ENCODE data around the gene SORCS1.

Gene SORCS1

GRCh38 chr10:107163881-107164861, at the start of gene SORCS1:
Gene SORCS1 (minus strand): TSS chr10:107164706.
- DNase-seq: no peak

- no peak for DNase-seq
Measured at GRCh38 chr10:107214261-107214660, 49.8 kb upstream of the SORCS1 start.

DNA sequence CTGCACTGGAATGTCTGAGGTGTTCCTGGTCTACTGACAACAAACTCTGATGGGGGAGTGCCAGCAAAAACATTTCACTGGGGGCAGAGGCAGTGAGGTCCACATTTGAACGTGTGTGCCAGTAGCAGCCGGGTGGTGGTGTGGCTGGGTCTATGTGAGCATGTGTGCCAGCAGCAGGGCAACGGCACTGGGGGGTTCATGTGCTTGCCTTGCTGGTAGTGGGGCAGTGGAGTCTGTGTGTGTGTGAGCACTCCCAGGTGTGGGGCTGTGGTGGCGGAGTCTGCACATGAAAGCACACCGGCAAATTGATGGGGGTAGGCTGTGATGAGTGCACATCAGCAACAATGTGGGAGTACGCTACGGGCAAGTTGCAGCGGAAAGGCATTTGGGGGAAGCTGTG, 49.4 kb upstream of the SORCS1 start:
- DNase-seq: no peak

GRCh38 chr10:107206833-107207232, 42.3 kb upstream of the SORCS1 start:
- no peak for DNase-seq

- no peak for DNase-seq
Measured at GRCh38 chr10:107169516-107169915, 5.0 kb upstream of the SORCS1 start.

GRCh38 chr10:107168738-107169137, 4.2 kb upstream of the SORCS1 start:
- no peak for DNase-seq

DNA sequence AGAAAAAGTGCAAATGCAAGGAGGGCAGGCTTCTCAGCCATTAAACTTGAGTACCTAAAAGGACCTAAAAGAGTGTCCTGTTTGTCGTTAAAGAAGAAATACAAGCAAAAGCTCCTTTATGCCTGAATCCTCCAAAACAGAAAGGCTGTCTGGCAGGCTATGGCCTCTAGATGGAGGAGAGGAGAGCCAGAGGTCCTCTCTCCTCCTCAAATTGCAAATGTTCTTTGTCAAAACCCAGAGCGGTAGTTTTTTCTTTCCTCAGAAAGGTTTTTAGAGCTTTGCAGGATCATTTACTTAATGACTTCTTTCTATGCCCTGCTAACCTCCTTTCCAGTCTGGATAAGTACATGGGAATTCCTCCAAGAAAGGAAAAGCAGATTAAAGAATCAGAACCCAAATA, 1.9 kb upstream of the SORCS1 start:
- DNase-seq: no peak

GRCh38 chr10:107164992-107165391, 486 bp upstream of the SORCS1 start:
- no peak for DNase-seq

DNA sequence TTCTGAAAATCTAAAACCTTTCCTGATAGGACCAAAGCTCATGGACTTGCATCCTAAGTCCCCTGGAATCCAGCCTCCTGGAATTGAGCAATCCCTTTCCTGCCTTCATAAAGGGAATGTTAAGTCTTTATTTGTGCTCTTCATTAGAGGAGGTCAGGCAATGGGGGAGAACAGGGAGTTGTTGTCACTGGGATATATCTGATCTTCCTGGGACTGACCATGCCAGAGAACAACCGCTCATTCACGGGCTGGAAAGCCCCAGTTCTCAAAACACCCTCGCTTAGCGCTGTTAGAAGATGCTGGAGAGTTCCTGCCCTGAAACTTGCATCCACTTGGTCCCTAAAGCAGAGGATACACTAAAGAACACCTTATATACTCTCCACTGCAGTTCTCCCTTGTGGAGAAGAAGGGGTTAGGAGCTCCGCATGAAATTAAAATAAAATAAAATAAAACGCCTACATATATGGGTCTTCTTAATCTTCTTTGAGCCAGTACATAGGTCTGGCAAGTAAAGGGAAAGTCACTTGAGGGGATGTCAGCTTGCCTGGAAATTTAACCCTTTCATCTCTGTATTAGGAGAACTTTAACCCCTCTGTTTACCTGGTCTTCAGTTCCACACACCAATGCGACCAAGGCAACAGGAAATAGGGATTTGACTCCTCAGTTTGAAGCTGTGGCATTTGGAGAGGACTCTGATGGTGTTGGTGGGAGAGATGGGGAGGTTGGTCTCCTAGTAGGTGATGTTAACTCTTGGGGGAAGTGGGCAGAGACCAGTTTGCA, 1.2 kb downstream of the SORCS1 start:
- no peak for DNase-seq

DNA sequence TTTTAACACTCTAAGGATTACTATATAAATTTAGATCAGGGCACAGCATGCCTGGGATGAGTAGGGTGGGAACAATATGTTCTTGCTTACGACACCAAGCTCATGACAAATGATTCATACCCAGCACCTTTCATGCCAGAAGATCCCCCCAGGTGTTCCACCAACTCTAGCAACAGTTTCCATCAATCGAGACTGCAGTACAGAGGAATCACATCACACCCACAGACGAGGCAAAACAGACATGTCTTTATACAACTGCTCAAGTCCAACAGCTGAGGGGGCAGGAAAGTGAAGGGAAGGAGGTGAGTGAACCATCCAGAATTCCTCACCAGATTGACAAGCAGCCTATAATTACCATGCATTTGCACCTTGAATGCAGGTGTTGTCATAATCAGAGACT, 3.6 kb downstream of the SORCS1 start:
- DNase-seq: no peak

DNA sequence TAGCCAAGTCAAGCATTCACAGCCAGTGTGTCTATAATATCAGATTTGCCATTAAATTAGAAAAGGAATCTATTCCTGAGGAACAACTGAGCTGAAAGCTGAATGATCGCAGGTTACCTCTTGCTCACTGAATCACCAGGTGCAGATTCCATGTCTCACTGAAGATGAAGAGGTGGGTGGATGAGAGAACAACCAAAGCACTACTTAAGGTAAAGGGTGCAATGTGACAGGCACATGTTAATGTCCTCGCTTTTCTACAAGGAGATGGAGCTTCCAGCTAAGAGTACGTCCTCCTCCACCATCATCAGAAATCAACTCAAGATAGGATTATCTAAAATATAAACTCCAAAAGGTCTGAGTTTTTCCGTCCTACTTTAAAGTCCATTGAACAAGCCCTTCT, 4.6 kb downstream of the SORCS1 start:
- DNase-seq: no peak

DNA sequence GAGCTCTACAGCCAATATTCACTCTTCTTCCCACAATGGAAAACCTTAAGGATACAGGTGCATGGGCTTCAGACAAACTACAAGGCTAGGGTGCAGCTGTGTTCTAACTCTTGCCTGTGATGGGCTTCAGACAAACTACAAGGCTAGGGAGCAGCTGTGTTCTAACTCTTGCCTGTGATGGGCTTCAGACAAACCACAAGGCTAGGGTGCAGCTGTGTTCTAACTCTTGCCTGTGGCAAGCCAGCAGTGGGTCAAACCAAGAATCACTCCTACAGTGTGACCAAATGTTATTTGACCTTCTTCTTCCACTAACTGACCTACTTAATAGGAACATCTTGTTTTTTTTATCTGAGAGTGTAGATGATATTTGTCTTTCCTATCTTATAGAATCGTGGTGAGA, 7.4 kb downstream of the SORCS1 start:
- no peak for DNase-seq

DNA sequence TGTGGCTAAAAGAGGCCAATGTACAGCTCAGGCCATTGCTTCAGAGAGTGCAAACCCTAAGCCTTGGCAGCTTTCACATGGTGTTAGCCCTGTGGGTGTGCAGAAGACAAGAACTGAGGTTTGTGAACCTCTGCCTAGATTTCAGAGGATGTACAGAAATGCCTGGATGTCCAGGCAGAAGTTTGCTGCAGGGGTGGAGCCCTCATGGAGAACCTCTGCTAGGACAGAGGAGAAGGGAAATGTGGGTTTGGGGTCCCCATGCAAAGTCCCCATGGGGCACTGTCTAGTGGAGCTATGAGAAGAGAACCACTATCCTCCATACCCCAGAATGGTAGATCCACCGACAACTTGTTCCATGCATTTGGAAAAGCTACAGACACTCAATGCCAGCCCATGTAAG, 12.4 kb downstream of the SORCS1 start:
- no peak for DNase-seq

DNA sequence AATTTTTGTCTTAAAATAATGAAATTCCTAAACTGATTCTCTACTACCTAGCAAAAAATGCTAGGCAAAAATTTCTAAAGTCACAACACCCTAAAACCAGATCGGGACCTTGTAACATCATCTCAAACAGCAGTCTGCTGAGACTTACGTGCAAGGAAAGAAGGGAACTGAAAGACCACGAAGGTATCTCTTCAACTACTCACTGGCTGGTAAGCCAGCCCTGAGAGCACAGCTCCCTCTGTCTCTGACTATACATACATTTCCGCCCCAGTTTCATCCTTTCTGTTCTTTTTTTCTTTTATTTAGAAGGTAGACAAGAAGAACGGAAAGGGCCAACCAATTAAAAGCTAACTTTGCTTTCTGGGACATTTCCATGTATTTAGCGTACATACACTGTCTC, 15.6 kb downstream of the SORCS1 start:
- no peak for DNase-seq

GRCh38 chr10:107144490-107144889, 20.0 kb downstream of the SORCS1 start:
- no peak for DNase-seq

DNA sequence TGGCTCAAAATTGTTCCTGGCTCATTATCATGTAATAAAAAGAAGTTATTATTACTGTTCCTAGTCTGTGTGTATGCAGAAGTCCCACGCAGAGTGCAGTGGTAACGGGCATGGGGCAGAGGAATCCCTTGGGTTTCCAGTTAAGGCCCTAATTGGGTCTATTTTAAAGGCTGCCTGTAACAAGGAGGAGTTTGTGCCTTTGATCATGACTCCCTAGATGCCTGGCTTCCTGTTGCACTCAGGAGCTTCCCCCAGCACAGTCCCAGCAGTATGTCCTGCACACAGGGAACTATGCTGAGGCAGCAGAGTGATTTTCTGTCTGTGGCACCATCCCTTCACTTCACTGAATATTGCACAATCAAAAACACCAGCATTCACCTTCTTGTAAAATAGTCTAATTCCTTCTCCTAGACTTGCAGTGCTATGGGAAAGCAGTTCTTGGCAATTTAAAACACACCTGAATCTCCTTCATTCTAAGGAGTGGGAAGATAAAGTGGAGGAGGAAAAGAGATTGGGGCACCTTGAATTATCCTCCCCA, 22.9 kb downstream of the SORCS1 start:
- no peak for DNase-seq

GRCh38 chr10:107139237-107139636, 25.3 kb downstream of the SORCS1 start:
- DNase-seq: no peak

- no peak for DNase-seq
Measured at GRCh38 chr10:107133656-107134055, 30.9 kb downstream of the SORCS1 start.

- no peak for DNase-seq
Measured at GRCh38 chr10:107129000-107129399, 35.5 kb downstream of the SORCS1 start.

- no peak for DNase-seq
Measured at GRCh38 chr10:107126512-107127065, 37.9 kb downstream of the SORCS1 start.

DNA sequence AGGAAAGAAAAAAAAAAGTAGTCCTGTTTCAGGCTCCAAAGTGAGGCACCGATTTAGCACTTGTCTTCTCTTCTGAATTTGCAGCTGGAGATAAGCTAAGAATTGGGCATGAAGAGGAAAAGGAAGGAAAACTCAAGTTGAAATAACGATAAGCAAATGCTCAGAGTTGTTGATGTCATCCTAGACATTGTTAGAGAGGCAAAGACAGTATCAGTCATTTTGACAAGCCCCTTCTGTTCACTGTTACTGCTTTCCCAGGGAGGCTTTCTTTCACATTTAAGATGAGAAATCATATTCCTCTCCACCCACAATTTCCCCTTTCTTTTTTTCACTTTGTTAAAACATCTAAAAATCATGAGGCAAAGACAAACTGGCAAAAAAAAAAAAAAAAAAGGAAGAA, 41.8 kb downstream of the SORCS1 start:
- DNase-seq: no peak

DNA sequence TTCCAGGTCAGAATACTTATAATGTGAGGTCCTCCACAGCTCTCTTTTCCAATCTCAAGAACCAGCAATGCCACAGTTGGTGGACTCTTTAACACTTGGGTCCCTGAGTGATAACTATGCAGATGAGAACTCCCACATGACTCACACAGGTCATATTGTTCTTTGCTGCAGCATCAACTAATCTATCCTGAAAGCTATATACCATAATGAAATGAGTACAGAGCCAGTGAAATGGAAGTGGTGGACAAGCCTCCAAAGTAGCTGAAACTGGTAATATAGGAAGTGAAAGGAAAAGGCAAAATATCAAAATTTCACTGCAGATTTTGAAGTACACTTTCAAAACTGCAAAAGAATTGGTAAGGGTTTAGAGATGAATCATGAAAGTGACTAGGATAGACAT, 45.6 kb downstream of the SORCS1 start:
- no peak for DNase-seq

GRCh38 chr10:107104026-107104652, 60.4 kb downstream of the SORCS1 start:
- DNase-seq: no peak
